GM10847 (cell line): ENCODE results near the gene GDPD5.
A peak's percentile ranks its signal among the peaks of the same experiment; 100 is the strongest.

ENCODE experiments used
- POLR2A ChIP-seq: IDR thresholded peaks from 2 replicates; pipeline ENCODE4 v1.6.1; 2011; ENCODE audit not compliant: insufficient read length; ENCODE audit errors: extremely low read depth

Gene GDPD5

GRCh38 chr11:75547617-75548058, 21.9 kb upstream of the GDPD5 start:
- no peak for TF ChIP-seq POLR2A

DNA sequence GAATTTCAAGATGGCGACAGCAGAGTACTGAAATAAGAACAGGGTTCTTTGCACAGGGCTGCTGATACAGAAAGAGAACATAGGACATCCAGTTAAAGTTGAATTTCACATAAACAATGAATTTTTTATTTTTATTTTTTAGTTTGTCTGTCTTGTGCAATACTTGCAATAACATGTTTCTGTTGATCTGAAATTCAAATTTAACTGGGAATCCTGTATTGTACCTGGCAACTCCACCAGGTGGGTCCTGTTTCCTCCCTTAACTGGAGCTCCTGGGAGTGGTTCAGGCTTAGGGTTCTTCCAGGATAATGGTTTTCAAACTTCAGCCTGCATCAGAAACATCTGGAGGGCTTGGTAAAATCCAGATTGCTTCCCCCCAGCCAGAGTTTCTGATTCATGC, 21.4 kb upstream of the GDPD5 start:
- TF ChIP-seq POLR2A = no peak

- no peak for TF ChIP-seq POLR2A
These were observed 18.1 kb upstream of the GDPD5 start for GRCh38 chr11:75543806-75544205.

- TF ChIP-seq POLR2A = no peak
These were observed 16.3 kb upstream of the GDPD5 start for GRCh38 chr11:75542088-75542438.

GRCh38 chr11:75541193-75542087, 15.7 kb upstream of the GDPD5 start:
- no peak for TF ChIP-seq POLR2A

- TF ChIP-seq POLR2A = no peak
These were observed 14.0 kb upstream of the GDPD5 start for GRCh38 chr11:75539459-75540334.

- no peak for TF ChIP-seq POLR2A
These were observed 12.6 kb upstream of the GDPD5 start for GRCh38 chr11:75538150-75538942.

- TF ChIP-seq POLR2A = no peak
These were observed 12.0 kb upstream of the GDPD5 start for GRCh38 chr11:75537740-75538139.

DNA sequence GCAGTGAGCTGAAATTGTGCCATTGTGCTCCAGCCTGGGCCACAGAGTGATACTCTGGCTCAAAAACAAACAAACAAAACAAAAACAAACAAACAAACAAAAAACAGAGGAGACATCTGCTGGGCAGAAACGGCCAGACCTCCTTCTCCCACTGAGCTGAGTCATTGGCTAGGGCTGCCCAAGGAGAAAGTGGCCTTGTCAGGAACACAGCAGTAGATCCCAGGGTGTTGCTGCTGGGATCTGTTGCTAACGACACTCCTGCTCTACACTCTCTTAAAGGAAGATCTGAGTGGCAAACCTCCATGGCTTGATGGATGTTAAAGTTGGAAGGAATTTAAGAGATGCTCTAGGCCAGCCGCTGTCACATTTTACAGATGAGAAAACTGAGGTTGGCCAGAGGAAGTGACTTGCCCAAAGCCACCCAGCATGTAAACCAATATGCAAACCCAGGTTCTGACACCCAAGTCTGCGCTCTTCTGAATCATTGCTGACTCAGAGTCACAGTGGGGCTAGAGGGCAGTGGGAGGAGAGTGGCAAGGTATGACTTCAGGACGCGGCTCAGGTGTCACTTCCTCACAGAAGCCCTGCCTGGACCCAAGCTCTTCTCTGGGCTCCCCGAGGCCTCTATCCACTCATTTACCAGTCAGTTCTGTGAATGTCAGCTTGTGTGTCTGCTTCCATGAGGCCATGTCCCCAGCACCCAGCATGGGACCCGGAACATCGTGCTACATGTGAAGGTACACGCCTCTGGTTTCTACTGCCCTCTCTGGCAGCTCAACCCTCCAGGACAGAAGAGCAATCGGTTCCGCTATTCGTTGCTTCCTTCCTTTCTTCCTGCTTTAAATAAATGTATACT, 11.3 kb upstream of the GDPD5 start:
- peak; percentile 37 for TF ChIP-seq POLR2A

DNA sequence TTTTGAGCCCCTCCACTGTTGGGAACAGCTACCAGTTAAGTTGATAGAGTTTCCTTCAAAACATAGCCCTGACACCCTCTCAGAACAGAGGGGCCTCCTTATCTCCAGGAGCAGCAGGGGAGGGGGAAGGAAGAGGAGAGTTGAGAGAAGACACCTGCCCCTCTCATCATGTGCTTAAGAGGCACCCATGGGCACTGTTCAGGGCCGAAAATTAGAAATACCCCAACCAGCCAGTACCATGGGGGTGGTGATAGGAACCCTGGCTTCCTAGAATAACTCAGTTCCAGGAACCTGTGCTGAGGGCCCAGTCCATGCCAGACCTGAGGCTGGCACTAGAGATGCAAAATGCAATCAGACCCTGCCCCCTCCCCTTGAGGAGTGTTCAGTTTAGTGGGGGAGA, 9.3 kb upstream of the GDPD5 start:
- TF ChIP-seq POLR2A = no peak

- TF ChIP-seq POLR2A = no peak
These were observed 8.7 kb upstream of the GDPD5 start for GRCh38 chr11:75534259-75535069.

DNA sequence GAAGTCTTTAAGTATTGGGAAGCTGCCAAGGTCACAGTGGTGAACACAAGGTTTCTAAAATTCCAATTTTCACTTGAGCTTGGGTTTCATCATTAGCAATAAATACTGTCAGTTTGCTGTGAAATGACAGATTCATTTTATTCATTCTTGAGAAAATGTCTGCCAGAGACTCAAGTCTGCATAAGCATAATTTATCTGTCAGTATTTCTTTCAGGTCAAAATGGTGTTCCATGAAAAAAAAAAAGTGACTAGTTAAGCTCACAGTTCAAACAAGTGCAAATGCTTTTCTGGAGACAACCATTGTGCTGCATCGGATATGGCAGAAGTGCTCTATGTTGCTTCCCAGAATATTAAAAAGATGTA, 8.1 kb upstream of the GDPD5 start:
- TF ChIP-seq POLR2A = no peak

GRCh38 chr11:75532200-75533048, 6.7 kb upstream of the GDPD5 start:
- TF ChIP-seq POLR2A = no peak
